OCI-LY3 (cell line): Measurements from ENCODE around the gene GRID2.

Source experiments
- H2AFZ ChIP-seq: fragments of 200-600, 300-600 bp; shearing (Covaris generic); 2 replicates; pipeline ENCODE4 v1.6.0; 2014; ENCODE audit warnings: antibody characterized with exemption, low read depth, low read length
- H3K27ac ChIP-seq: fragments of 200-600, 300-600 bp; sonication (generic); 2 replicates; pipeline ENCODE4 v1.5.1; 2014; ENCODE audit warnings: mild to moderate bottlenecking, low read length, moderate library complexity, mixed read lengths
- H3K27me3 ChIP-seq: fragments of 200-600, 300-600 bp; sonication (generic); 2 replicates; pipeline ENCODE4 v1.6.1; 2014; ENCODE audit warnings: low read depth, low read length, mixed read lengths
- H3K36me3 ChIP-seq: fragments of 200-600, 300-600 bp; sonication (generic); replicated peaks from 2 replicates; pipeline ENCODE3; 2014; ENCODE audit warnings: low read depth, low read length, mixed read lengths
- H3K4me1 ChIP-seq: fragments of 300-600, 200-600 bp; sonication (generic); 2 replicates; pipeline ENCODE4 v1.6.1; 2014; ENCODE audit warnings: low read length, mixed read lengths
- H3K4me2 ChIP-seq: fragments of 200-600, 300-600 bp; sonication (generic); 2 replicates; pipeline ENCODE4 v1.6.1; 2014; ENCODE audit warnings: low read length, mixed read lengths
- H3K4me3 ChIP-seq: fragments of 300-600, 200-600 bp; sonication (generic); 2 replicates; pipeline ENCODE4 v1.5.1; 2014; ENCODE audit warnings: antibody characterized with exemption, mild to moderate bottlenecking, low read length, moderate library complexity
- H3K79me2 ChIP-seq: fragments of 300-600, 200-600 bp; shearing (Covaris generic); 2 replicates; pipeline ENCODE4 v1.6.1; 2014; ENCODE audit warnings: mild to moderate bottlenecking, low read length, mixed read lengths
- H3K9ac ChIP-seq: fragments of 300-600, 200-600 bp; shearing (Covaris generic); 2 replicates; pipeline ENCODE4 v1.6.0; 2014; ENCODE audit warnings: mild to moderate bottlenecking, low read length, moderate library complexity
- H3K9me3 ChIP-seq: fragments of 200-600, 300-600 bp; shearing (Covaris generic); 2 replicates; pipeline ENCODE4 v1.6.1; 2014; ENCODE audit warnings: low read length, mixed read lengths; ENCODE audit not compliant: insufficient read depth
- H4K20me1 ChIP-seq: fragments of 200-600, 300-600 bp; sonication (generic); 2 replicates; pipeline ENCODE4 v1.6.1; 2016; ENCODE audit warnings: low read length, mixed read lengths; ENCODE audit not compliant: insufficient read depth
- EZH2phosphoT487 ChIP-seq: fragments of 200-600 bp; shearing (Covaris generic); IDR thresholded peaks from 2 replicates; pipeline ENCODE4 v1.6.1; 2018; ENCODE audit warnings: antibody characterized with exemption, mixed run types, low read depth
- TF ChIP-seq, protein P1 (sequence below): fragments of 200-600, 300-600 bp; sonication (generic); IDR thresholded peaks from 2 replicates; pipeline ENCODE4 v1.5.1; 2014; ENCODE audit warnings: antibody characterized with exemption, low read length, low read depth

Gene GRID2

DNA sequence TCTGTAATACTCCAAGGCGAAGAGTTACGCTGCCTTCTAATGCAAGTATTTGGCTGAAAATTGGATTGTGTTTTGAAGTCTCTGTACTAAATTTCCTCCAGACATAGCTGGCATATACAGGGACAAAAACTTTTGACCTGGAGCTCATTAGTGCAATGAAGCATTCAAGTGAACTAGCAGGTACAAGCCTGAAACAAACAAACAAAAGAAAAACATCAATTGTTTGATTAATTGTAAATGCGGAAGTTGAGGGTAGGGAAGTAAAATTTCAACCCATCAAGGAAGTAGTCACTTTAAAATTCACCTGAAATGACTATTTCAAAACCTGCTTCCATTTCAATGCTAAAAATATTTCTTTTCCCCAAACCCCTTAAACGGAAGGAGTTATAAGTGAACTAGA is 1008.5 kb downstream of the GRID2 start:
- H3K27ac ChIP-seq = no peak overlapping the region
- no peaks in the 10 kb centered on the region for H3K36me3 ChIP-seq
- no peak overlapping the region for H3K4me3 ChIP-seq
- TF ChIP-seq EZH2phosphoT487 = no peak
- H3K4me1 ChIP-seq = peaks cover 12% of the 10 kb centered on the region
- no peak overlapping the region for H3K9ac ChIP-seq
- no peaks in the 10 kb centered on the region for H3K27me3 ChIP-seq
- 0 out of 2 replicates have a peak overlapping the region, but pooled peaks have one; percentile 37 for H2AFZ ChIP-seq
- H4K20me1 ChIP-seq = no peaks in the 10 kb centered on the region
- no peaks in the 10 kb centered on the region for H3K79me2 ChIP-seq
- H3K4me2 ChIP-seq = no peak overlapping the region; the same call in 1 of the 2 replicates
- H3K9me3 ChIP-seq = no peaks in the 10 kb centered on the region

DNA sequence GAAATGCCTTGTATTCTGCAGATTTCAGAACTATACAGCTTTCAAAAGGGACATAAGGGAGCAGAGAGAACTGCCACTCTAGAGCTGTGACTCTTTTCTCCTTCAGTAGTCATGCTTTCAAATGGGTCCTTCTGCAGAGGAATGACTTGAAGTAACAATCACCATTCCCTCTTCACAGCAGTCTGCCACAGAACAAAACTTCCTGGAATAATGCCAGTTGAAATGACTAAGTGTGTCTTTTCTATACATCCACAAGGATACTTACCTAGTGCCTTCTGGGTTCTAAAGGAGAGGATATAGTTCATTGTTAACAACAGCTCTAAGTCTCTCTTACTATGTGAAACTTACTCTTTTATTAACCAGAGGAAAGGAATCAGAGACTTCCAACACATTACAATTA is 1009.4 kb downstream of the GRID2 start:
- H3K27me3 ChIP-seq = no peaks in the 10 kb centered on the region
- H3K9ac ChIP-seq = no peak overlapping the region
- H2AFZ ChIP-seq = no peak overlapping the region
- H3K36me3 ChIP-seq = no peaks in the 10 kb centered on the region
- H3K79me2 ChIP-seq = no peaks in the 10 kb centered on the region
- H3K4me3 ChIP-seq = no peak overlapping the region
- peaks cover 12% of the 10 kb centered on the region for H3K4me1 ChIP-seq
- H3K9me3 ChIP-seq = no peaks in the 10 kb centered on the region
- no peak overlapping the region for H3K27ac ChIP-seq
- no peak overlapping the region for H3K4me2 ChIP-seq
- no peaks in the 10 kb centered on the region for H4K20me1 ChIP-seq
- TF ChIP-seq, protein P1, sequence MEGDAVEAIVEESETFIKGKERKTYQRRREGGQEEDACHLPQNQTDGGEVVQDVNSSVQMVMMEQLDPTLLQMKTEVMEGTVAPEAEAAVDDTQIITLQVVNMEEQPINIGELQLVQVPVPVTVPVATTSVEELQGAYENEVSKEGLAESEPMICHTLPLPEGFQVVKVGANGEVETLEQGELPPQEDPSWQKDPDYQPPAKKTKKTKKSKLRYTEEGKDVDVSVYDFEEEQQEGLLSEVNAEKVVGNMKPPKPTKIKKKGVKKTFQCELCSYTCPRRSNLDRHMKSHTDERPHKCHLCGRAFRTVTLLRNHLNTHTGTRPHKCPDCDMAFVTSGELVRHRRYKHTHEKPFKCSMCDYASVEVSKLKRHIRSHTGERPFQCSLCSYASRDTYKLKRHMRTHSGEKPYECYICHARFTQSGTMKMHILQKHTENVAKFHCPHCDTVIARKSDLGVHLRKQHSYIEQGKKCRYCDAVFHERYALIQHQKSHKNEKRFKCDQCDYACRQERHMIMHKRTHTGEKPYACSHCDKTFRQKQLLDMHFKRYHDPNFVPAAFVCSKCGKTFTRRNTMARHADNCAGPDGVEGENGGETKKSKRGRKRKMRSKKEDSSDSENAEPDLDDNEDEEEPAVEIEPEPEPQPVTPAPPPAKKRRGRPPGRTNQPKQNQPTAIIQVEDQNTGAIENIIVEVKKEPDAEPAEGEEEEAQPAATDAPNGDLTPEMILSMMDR = no peak
- no peak for TF ChIP-seq EZH2phosphoT487

DNA sequence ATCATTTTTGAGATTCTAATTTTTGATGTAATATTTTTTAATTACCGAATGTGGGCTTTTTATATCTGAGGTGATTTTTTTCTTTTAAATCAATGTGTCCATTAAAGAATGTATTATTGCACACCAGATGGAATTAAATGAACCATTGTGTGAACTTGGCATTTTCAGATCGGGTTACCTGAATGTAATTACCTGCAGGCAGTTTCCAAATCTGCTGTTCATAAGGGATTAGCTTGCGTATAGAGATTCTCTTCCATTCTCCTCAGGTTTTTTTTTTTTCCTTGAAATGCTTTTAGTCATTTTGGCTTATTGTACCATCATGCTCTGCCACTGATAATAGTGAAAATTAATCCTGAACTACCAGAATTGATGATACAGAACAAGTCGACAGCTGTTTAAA is 1013.3 kb downstream of the GRID2 start:
- H3K9me3 ChIP-seq = no peaks in the 10 kb centered on the region
- no peaks in the 10 kb centered on the region for H3K27me3 ChIP-seq
- H3K36me3 ChIP-seq = no peaks in the 10 kb centered on the region
- no peaks in the 10 kb centered on the region for H3K79me2 ChIP-seq
- H3K4me2 ChIP-seq = no peak overlapping the region
- H3K4me3 ChIP-seq = no peak overlapping the region
- no peak for TF ChIP-seq EZH2phosphoT487
- TF ChIP-seq, protein P1 = no peak
- H3K9ac ChIP-seq = no peak overlapping the region
- peaks cover 12% of the 10 kb centered on the region for H3K4me1 ChIP-seq
- H4K20me1 ChIP-seq = no peaks in the 10 kb centered on the region
- H3K27ac ChIP-seq = no peak overlapping the region
- H2AFZ ChIP-seq = no peak overlapping the region

DNA sequence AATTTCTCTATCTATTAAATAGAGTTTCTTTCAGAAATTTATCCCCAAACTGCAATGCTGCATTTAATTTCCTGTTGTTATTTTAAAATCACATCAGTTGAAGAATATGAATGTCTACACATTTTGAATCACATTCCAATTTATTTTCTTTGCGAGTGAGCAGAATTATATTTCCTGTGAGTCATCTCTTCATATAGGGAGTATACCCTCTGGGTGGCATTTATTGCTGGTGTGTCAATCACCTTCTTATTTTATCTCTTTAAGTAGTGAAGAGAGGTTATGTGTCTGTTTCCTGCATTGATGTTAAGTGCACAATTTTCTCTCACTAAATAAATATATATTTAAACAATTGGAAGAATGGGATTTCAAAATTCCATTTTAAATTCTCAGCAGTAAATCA is 1013.8 kb downstream of the GRID2 start:
- H3K27ac ChIP-seq = no peak overlapping the region
- TF ChIP-seq, protein P1 = no peak
- TF ChIP-seq EZH2phosphoT487 = no peak
- H3K79me2 ChIP-seq = no peaks in the 10 kb centered on the region
- no peak overlapping the region for H3K4me2 ChIP-seq
- peaks cover 7% of the 10 kb centered on the region for H3K4me1 ChIP-seq
- H3K27me3 ChIP-seq = no peaks in the 10 kb centered on the region
- no peak overlapping the region for H2AFZ ChIP-seq
- H3K9me3 ChIP-seq = no peaks in the 10 kb centered on the region
- H4K20me1 ChIP-seq = no peaks in the 10 kb centered on the region
- H3K36me3 ChIP-seq = no peaks in the 10 kb centered on the region
- no peak overlapping the region for H3K9ac ChIP-seq
- H3K4me3 ChIP-seq = no peak overlapping the region

DNA sequence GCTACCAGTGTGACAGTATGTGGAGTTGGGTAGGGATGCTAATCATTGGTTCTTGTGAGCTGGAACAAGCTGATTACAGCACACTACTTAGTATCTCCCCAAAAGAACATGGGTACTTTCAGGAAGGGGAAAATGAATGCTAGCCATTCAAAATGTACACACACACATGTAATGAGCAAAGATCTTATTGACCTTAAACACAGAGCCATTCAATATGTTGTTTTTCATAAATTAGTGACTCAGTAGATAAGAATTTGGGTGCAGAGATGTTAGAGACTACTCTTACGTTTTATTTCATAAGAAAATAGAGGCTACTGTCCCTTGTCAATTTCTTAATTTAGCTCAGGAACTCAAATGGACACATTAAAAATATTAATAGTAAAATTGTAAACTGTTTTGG is 1015.3 kb downstream of the GRID2 start:
- Histone ChIP-seq H2AFZ (no peak overlapping the region), H3K27me3 (no peaks in the 10 kb centered on the region), H3K36me3 (no peaks in the 10 kb centered on the region), H3K9me3 (no peaks in the 10 kb centered on the region), H3K4me2 (no peak overlapping the region), H3K9ac (no peak overlapping the region), H4K20me1 (no peaks in the 10 kb centered on the region), H3K4me3 (no peak overlapping the region), H3K27ac (no peak overlapping the region), H3K4me1 (no peaks in the 10 kb centered on the region), H3K79me2 (no peaks in the 10 kb centered on the region)
- TF ChIP-seq, protein P1 = no peak
- no peak for TF ChIP-seq EZH2phosphoT487
